ENCODE data around the gene UBE2I.

- TF ChIP-seq CTCF (IDR thresholded peaks at IDR 0.05): no peak
- TF ChIP-seq POLR2A (IDR thresholded peaks at IDR 0.05): no peak
- no peak for TF ChIP-seq POLR2AphosphoS5 (IDR thresholded peaks at IDR 0.05)
Observed at GRCh38 chr16:1312903-1313302, 3.5 kb downstream of the UBE2I start.
